Retina (tissue), 1 donor: Measurements from ENCODE around the gene LRG1.

Experiments used
- DNase-seq: peaks from one replicate; pipeline ENCODE4 v3.0.0-alpha.2; 2016

LRG1 gene

DNA sequence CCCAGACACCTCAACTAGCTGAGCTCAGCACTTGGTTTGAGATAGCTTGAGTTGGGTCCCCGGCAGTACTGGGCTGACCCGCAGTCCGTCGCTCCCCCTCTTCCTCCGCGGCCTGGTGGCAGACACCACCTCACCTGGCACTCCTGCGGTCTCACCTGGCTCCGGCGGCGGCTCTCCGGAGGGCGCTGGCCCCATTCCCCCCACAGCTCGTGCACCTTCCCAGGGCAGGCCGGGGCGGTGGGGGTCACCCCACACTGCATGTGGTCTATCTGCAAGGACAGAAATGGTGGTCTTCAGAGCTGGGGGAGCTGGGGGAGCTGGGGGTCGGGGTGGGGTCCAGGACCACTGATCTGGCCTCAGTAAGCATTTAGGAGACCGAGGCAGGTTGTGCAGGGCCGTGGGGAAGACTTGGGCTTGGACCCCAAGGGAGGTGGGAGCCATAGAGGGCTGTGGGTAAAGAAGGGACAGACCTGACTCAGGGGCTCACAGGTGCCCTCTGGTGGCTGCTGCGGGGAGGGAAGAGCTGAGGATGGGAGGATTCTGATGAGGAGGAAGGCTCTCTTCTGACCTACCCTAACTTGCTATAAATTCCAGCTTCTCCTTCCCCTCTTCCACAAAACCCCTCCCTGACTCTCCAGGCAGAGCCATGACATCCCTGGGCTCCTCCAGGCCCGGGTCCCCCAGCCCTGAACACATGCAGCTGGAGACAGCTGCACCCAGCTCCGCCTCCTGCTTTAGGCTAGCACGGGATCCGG lies 14.9 kb downstream of the LRG1 start:
- peak; percentile 37 for DNase-seq

- DNase-seq = peak; percentile 41
Measured at GRCh38 chr19:4523306-4524110, 16.3 kb downstream of the LRG1 start.

DNA sequence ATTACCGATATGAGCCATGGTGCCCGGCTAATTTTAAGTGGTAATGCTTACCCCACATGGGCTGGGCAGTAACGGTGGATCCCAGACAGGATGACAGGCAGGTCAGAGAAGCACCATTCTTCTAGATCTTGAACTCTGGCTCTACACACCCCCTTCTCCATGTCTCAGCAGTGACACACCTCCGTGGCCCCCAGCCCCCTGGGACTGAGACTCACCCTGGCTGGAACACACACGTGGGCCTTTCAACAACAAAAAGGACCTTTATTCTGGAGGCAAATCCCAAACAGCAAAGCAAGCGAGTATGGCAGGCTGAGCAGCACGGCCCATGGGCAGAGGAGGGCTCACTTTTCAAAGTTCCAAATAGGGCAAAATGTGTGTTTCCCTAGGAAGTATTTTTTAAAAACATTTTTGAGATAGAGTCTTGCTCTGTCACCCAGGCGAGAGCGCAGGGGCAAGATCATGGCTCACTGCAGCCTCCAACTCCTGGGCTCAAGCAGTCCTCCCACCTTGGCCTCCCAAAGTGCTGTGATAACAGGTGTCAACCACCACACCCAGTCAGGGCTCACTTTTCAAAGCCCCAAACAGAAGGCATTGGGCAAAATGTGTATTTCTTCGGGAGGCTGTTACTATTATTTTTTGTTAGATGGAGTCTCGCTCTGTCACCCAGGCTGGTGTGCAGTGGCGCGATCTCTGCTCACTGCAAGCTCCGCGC lies 17.4 kb downstream of the LRG1 start:
- DNase-seq = no peak

- DNase-seq = no peak
Measured at GRCh38 chr19:4521888-4522242, 18.0 kb downstream of the LRG1 start.

DNA sequence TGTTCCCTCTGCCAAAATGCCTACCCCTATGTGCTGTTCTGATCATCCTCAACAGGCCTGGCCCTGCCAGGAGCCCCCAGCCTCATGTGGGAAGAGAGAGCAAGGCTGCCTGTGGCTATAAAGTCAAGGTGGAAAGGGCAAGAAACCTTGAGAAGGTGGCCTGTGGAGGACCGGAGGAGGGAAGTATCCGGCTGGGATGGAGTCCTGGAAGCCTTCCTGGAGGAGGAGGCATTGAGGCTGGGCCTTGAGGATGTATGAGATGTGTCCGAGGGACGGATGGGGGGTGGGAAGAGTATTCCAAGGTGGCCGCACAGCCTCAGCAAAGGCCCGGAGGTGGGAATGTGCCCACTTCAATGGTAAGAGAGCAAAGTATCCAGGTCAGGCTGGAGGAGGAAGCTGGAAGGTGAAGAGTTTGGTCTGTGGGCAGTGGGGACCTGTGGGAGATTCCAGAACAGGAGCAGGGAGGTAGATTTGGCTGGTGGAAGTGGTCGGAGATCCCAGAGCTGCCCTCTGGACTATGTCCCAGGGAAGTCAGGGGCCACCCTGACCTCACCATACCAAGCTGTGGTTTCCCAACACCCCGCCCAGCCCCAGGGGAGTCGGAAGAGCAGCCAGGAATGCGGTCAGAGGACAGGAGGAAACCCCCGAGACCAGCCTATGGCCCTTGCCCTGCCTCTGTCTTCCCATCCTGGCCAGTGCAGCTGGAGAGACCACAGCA lies 18.5 kb downstream of the LRG1 start:
- no peak for DNase-seq

- no peak for DNase-seq
Measured at GRCh38 chr19:4519521-4520277, 20.1 kb downstream of the LRG1 start.

GRCh38 chr19:4519172-4519496 lies 20.7 kb downstream of the LRG1 start:
- DNase-seq = no peak

DNA sequence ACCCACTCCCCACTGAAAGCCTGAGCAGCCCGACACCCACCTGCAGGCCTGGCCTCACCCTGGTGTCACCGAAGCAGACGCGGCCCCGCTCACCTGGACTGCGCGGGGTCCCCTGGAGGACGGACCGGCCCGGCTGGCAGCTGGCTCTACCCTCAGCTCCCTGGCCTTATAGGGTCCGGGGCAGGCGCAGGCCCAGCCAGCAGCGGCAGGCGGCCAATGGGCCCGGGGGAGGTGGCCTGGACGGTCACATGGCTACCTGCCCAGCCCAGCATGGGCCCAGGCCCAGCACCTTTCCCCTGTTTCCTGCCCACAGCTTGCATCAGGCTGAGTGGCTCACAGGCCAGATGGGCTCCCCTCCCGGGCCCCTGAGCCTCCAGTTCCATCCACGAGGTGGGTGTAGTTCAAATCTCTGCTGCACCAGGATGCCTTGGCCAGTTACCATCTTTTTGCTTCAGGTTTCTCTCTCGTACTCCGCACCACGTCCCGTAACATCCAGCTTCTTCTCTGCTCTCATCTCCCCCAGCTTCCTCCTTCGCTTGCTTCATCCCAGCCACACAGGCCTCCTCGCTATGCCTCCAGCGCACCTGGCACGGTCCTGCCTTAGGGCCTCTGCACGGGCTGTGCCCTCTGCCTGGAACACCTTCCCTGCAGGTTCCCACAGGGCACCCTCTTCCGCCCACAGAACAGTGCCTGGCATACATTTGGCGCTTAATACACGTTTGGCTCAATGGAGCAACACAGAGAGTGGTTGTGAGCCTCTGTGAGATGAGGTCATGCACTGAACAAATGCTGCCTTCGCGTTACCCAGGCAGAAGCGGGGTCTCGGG lies 21.3 kb downstream of the LRG1 start, which contains the start of gene PLIN4:
Gene PLIN4 (minus strand): TSS at position 142 of the 827 bp plus-strand sequence. CDS start 214 bp downstream, outside the sequence.
- no peak for DNase-seq

DNA sequence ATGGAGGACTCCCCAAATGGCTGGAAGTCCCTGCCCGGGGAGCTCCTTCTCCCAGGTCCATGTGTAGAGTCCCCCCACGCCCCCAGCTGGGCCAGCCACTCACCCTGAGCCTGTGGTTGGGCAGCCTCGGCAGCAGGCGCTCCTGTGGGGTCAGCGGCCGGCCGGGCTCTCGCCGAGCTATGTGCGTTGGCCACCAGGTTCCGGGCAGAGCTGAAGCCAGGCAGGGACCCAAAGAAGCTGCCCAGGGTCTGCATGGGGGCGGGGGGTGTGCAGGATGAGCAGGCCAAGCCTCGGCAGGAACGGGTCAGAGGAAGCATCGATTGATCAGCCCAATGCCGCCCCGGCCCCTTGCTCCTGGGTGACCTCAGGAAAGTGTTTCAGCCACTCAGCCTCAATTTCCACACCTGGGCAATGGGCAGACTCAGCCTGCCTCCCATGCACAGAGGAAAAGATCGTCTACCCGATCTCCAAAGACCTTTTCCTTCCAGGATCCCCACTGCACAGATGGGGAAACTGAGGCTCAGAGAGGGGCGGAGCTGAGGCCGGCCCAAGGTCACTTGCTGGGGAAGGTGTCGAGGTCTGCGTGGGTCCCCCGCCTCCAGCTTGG lies 22.3 kb downstream of the LRG1 start:
- DNase-seq = no peak

GRCh38 chr19:4516939-4517300 lies 22.9 kb downstream of the LRG1 start:
- DNase-seq = no peak

DNA sequence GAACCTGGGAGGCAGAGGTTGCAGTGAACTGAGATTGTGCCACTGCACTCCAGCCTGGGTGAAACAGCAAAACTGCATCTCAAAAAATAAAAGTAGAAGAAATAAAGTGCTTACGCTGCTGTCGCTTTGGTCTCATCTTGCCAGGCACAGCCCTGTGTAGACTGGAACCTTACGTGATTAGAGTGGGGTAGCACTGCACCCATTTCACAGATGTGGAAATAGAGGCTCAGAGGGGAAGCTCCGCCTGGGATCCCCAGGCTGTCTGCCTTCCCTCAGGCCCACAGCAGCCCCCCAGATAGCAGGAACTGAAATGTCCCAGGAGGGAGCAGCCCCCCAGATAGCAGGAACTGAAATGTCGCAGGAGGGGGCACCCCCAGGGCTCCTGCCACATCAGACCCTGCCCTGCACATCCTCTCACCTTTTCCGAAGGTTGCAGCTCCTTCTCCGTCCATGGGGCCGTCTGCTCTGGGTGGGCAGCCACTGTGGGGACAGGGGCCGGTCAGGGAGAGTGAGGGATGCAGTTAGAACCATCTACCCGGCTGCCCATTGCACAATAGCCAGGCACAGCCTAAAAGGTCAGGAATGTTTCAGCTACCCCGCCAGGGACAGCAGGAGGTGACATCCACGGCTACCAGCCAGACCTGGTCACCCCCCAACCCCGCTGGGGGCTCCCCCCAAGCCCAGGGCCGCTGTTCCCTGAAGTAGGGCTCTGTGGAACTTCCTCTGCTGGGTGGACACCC lies 23.5 kb downstream of the LRG1 start:
- no peak for DNase-seq

DNA sequence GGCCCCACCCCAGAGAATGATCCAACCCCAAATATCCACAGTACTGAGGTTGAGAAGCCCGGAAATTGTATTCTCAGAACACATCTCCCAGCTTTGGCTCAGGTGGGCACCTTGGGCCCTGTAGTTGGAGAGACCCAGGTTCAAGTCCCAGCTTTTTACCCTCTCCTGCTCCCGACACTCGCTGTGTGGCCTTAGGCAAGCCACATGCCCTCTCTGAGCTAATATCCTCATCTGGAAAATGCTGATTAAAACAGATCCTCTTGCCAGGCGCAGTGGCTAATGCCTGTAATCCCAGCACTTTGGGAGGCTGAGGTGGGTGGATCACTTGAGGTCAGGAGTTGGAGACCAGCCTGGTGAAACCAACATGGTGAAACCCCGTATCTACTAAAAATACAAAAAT lies 24.1 kb downstream of the LRG1 start:
- DNase-seq = no peak

- DNase-seq = no peak
Measured at GRCh38 chr19:4513248-4513647, 26.6 kb downstream of the LRG1 start.

- no peak for DNase-seq
Measured at GRCh38 chr19:4512070-4512469, 27.8 kb downstream of the LRG1 start.

GRCh38 chr19:4511300-4512054 lies 28.4 kb downstream of the LRG1 start:
- no peak for DNase-seq

- DNase-seq = no peak
Measured at GRCh38 chr19:4510435-4511255, 29.2 kb downstream of the LRG1 start.

- DNase-seq = no peak
Measured at GRCh38 chr19:4508698-4509097, 31.1 kb downstream of the LRG1 start.

- no peak for DNase-seq
Measured at GRCh38 chr19:4507804-4508203, 32.0 kb downstream of the LRG1 start.

DNA sequence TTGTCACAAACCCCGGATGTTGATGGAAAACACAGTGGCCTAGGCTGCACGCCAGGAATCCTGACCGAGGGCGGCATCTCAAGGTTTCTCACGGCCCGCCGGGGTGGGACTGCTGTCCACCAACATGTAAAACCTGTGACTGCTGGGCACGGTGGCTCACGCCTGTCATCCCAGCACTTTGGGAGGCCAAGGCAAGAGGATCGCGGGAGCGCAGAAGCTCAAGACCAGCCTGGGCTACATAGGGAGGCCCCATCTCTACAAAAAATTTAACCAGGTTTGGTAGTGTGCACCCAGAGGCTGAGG lies 32.7 kb downstream of the LRG1 start:
- DNase-seq = no peak
